IgD-negative memory B cell (primary cell): Measurements from ENCODE around the gene AGAP1. TPM values are rescaled to one million over a fixed set of nuclear protein-coding genes. Genes with fewer than 3 reads are reported as not detected.

Source experiments
- H3K27ac Mint-ChIP-seq, 3 donors: one replicate each; pipeline ENCODE4 v1.8.0; 2020 to 2022; ENCODE audit warnings: mild to moderate bottlenecking in 3 of 3, mixed read lengths in 3 of 3, moderate library complexity in 1 of 3
- H3K27me3 Mint-ChIP-seq: one replicate; pipeline ENCODE4 v1.8.0; 2021; ENCODE audit warnings: mixed read lengths
- H3K36me3 Mint-ChIP-seq: one replicate; pipeline ENCODE4 v1.8.0; 2020; ENCODE audit warnings: mild to moderate bottlenecking, mixed read lengths
- H3K4me1 Mint-ChIP-seq, 3 donors: one replicate each; pipeline ENCODE4 v1.8.0; 2020 to 2022; ENCODE audit warnings: mixed read lengths in 3 of 3, mild to moderate bottlenecking in 1 of 3
- H3K4me3 Mint-ChIP-seq, 4 donors: one replicate each; pipeline ENCODE4 v1.8.0; 2020 to 2022; ENCODE audit warnings: mild to moderate bottlenecking in 4 of 4, mixed read lengths in 4 of 4, moderate library complexity in 3 of 4
- H3K9me3 Mint-ChIP-seq, 3 donors: one replicate each; pipeline ENCODE4 v1.8.0; 2020 to 2021; ENCODE audit warnings: mixed read lengths in 3 of 3, mild to moderate bottlenecking in 1 of 3
- polyA plus RNA-seq: library from polyadenylated mRNA; unstranded; fragments of 300-500 nt; fragmentation: Illumina TruSeq; gene quantifications from one replicate; pipeline ENCODE4 v1.2.3, GENCODE V29; 2021

AGAP1 gene
- polyA plus RNA-seq, 1 donor from 2014 or later, result not detected

- H3K27me3 Mint-ChIP-seq, result no peaks in the 10 kb centered on the region
- H3K9me3 Mint-ChIP-seq, result peaks cover 0 to 8% (median 0%) of the 10 kb centered on the region in 3 donors
- no peaks in the 10 kb centered on the region for H3K4me1 Mint-ChIP-seq
- H3K27ac Mint-ChIP-seq, result no peak overlapping the region
- H3K36me3 Mint-ChIP-seq, result no peaks in the 10 kb centered on the region
- H3K4me3 Mint-ChIP-seq, result no peak overlapping the region
Observed at GRCh38 chr2:236026841-236027240, 533.0 kb downstream of the AGAP1 start.

GRCh38 chr2:236028066-236028465 is 534.2 kb downstream of the AGAP1 start:
- no peak overlapping the region for H3K4me3 Mint-ChIP-seq
- no peak overlapping the region for H3K27ac Mint-ChIP-seq

GRCh38 chr2:236033462-236033861 is 539.6 kb downstream of the AGAP1 start:
- H3K36me3 Mint-ChIP-seq, result no peaks in the 10 kb centered on the region
- H3K27me3 Mint-ChIP-seq, result no peaks in the 10 kb centered on the region
- H3K9me3 Mint-ChIP-seq, result peaks cover 0 to 8% (median 0%) of the 10 kb centered on the region in 3 donors
- H3K4me3 Mint-ChIP-seq, result no peak overlapping the region
- H3K4me1 Mint-ChIP-seq, result no peaks in the 10 kb centered on the region
- H3K27ac Mint-ChIP-seq, result no peak overlapping the region

More at GRCh38 chr2:236028066-236028465, 534.2 kb downstream of the AGAP1 start:
- Mint-ChIP-seq H3K4me1 (no peaks in the 10 kb centered on the region), H3K9me3 (peaks cover 0 to 8% (median 0%) of the 10 kb centered on the region in 3 donors), H3K27me3 (no peaks in the 10 kb centered on the region), H3K36me3 (no peaks in the 10 kb centered on the region)

GRCh38 chr2:236034974-236035373 is 541.1 kb downstream of the AGAP1 start:
- Mint-ChIP-seq H3K36me3 (no peaks in the 10 kb centered on the region), H3K4me3 (no peak overlapping the region), H3K4me1 (no peaks in the 10 kb centered on the region), H3K9me3 (peaks cover 0 to 8% (median 0%) of the 10 kb centered on the region in 3 donors), H3K27ac (peak overlapping the region in 1 of 3 donors; percentile 12), H3K27me3 (no peaks in the 10 kb centered on the region)

GRCh38 chr2:236036045-236036444 is 542.2 kb downstream of the AGAP1 start:
- H3K4me3 Mint-ChIP-seq, result no peak overlapping the region
- no peaks in the 10 kb centered on the region for H3K27me3 Mint-ChIP-seq
- no peak overlapping the region for H3K27ac Mint-ChIP-seq
- peaks cover 0 to under 1% (median 0%) of the 10 kb centered on the region in 3 donors for H3K9me3 Mint-ChIP-seq
- H3K36me3 Mint-ChIP-seq, result no peaks in the 10 kb centered on the region
- H3K4me1 Mint-ChIP-seq, result no peaks in the 10 kb centered on the region

GRCh38 chr2:236038096-236038495 is 544.3 kb downstream of the AGAP1 start:
- no peaks in the 10 kb centered on the region for H3K27me3 Mint-ChIP-seq
- no peaks in the 10 kb centered on the region for H3K36me3 Mint-ChIP-seq
- no peak overlapping the region for H3K4me3 Mint-ChIP-seq
- no peaks in the 10 kb centered on the region for H3K9me3 Mint-ChIP-seq
- no peak overlapping the region for H3K27ac Mint-ChIP-seq
- peaks cover 0 to 1% (median 0%) of the 10 kb centered on the region in 3 donors for H3K4me1 Mint-ChIP-seq

- no peak overlapping the region for H3K4me3 Mint-ChIP-seq
- no peaks in the 10 kb centered on the region for H3K36me3 Mint-ChIP-seq
- H3K4me1 Mint-ChIP-seq, result peaks cover 0 to 1% (median 0%) of the 10 kb centered on the region in 3 donors
- H3K9me3 Mint-ChIP-seq, result no peaks in the 10 kb centered on the region
- no peak overlapping the region for H3K27ac Mint-ChIP-seq
- H3K27me3 Mint-ChIP-seq, result no peaks in the 10 kb centered on the region
Observed at GRCh38 chr2:236040600-236041328, 546.9 kb downstream of the AGAP1 start.

GRCh38 chr2:236041616-236042015 is 547.8 kb downstream of the AGAP1 start:
- Mint-ChIP-seq H3K4me1 (peaks cover 0 to 1% (median 0%) of the 10 kb centered on the region in 3 donors), H3K9me3 (peaks cover 0 to 1% (median 0%) of the 10 kb centered on the region in 3 donors), H3K36me3 (no peaks in the 10 kb centered on the region), H3K27me3 (no peaks in the 10 kb centered on the region), H3K4me3 (no peak overlapping the region), H3K27ac (no peak overlapping the region)

- no peak overlapping the region for H3K4me3 Mint-ChIP-seq
- no peaks in the 10 kb centered on the region for H3K36me3 Mint-ChIP-seq
- no peak overlapping the region for H3K27ac Mint-ChIP-seq
- H3K27me3 Mint-ChIP-seq, result no peaks in the 10 kb centered on the region
- peaks cover 0 to 1% (median 0%) of the 10 kb centered on the region in 3 donors for H3K9me3 Mint-ChIP-seq
- peaks cover 0 to 1% (median 0%) of the 10 kb centered on the region in 3 donors for H3K4me1 Mint-ChIP-seq
Observed at GRCh38 chr2:236042087-236042486, 548.2 kb downstream of the AGAP1 start.

GRCh38 chr2:236044191-236044590 is 550.3 kb downstream of the AGAP1 start:
- peaks cover 0 to 1% (median 0%) of the 10 kb centered on the region in 3 donors for H3K9me3 Mint-ChIP-seq
- no peak overlapping the region for H3K27ac Mint-ChIP-seq
- H3K27me3 Mint-ChIP-seq, result no peaks in the 10 kb centered on the region
- peaks cover 0 to 1% (median 0%) of the 10 kb centered on the region in 3 donors for H3K4me1 Mint-ChIP-seq
- H3K36me3 Mint-ChIP-seq, result no peaks in the 10 kb centered on the region
- H3K4me3 Mint-ChIP-seq, result peak overlapping the region in 1 of 4 donors; percentile 15

GRCh38 chr2:236045251-236046235 is 551.7 kb downstream of the AGAP1 start:
- peak overlapping the region in 1 of 4 donors; percentile 41 for H3K4me3 Mint-ChIP-seq
- no peaks in the 10 kb centered on the region for H3K36me3 Mint-ChIP-seq
- peaks cover 5% of the 10 kb centered on the region for H3K27me3 Mint-ChIP-seq
- peaks cover 0 to 1% (median 0%) of the 10 kb centered on the region in 3 donors for H3K4me1 Mint-ChIP-seq
- peaks cover 0 to 1% (median 0%) of the 10 kb centered on the region in 3 donors for H3K9me3 Mint-ChIP-seq
- H3K27ac Mint-ChIP-seq, result no peak overlapping the region

GRCh38 chr2:236046715-236047114 is 552.9 kb downstream of the AGAP1 start:
- Mint-ChIP-seq H3K9me3 (peaks cover 0 to 1% (median 0%) of the 10 kb centered on the region in 3 donors), H3K27ac (no peak overlapping the region), H3K27me3 (peaks cover 5% of the 10 kb centered on the region), H3K36me3 (no peaks in the 10 kb centered on the region), H3K4me3 (no peak overlapping the region), H3K4me1 (peaks cover 0 to 1% (median 0%) of the 10 kb centered on the region in 3 donors)

GRCh38 chr2:236047176-236047575 is 553.3 kb downstream of the AGAP1 start:
- no peak overlapping the region for H3K27ac Mint-ChIP-seq
- H3K36me3 Mint-ChIP-seq, result no peaks in the 10 kb centered on the region
- H3K27me3 Mint-ChIP-seq, result peaks cover 5% of the 10 kb centered on the region

GRCh38 chr2:236047886-236048540 is 554.2 kb downstream of the AGAP1 start:
- Mint-ChIP-seq H3K9me3 (peaks cover 0 to 1% (median 0%) of the 10 kb centered on the region in 3 donors), H3K27ac (no peak overlapping the region), H3K36me3 (no peaks in the 10 kb centered on the region), H3K4me1 (no peaks in the 10 kb centered on the region), H3K4me3 (no peak overlapping the region), H3K27me3 (peaks cover 5% of the 10 kb centered on the region)

More at GRCh38 chr2:236047176-236047575, 553.3 kb downstream of the AGAP1 start:
- Mint-ChIP-seq H3K4me1 (peaks cover 0 to 1% (median 0%) of the 10 kb centered on the region in 3 donors), H3K9me3 (peaks cover 0 to 1% (median 0%) of the 10 kb centered on the region in 3 donors), H3K4me3 (no peak overlapping the region)
